Measurements from ENCODE around the gene APCDD1.
"Not testable (repeated sequence)": the region's sequence is repeated elsewhere in the genome, so short reads cannot be mapped to it uniquely, and the experiment has no call there.

Gene APCDD1

DNA sequence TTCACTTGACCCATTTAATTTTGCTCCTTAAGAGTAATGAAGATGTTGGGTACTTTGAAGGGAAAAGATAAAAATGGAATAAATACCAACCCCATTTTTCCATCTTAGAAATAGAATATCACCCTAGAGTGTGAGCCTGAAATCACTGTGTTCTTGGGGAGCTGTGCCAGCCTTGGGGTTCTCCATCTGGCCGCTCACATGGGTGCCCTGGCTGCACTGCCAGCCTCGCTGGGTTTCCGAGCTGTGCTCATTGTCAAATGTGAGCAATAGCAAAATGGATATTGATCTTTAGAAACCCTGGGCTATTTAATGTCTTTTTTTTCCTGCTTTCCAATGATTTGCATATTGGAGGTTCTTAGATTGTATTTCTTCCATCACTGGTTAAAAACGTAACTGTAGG lies 9.3 kb downstream of the APCDD1 start:
- no peak for DNase-seq

DNA sequence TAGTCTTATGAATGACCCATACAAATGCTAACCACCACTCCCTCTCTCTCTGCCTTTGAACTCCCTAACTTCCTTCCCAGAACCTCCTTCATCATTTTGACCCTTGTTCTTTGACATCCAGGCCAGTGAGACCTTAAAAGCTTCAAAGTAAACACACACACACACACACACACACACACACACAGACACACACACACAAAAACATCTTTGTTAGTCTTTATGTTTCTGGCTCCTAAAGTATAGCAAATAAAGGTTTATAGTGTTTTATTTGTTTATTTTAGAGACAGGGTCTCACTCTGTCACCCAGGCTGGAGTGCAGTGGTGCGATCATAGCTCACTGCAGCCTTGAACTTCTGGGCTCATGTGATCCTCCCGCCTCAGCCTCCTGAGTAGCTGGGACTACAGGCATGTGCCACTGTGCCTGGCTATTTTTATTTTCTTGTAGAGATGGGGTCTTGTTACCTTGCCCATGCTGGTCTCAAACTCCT lies 9.8 kb downstream of the APCDD1 start:
- not testable (repeated sequence) for DNase-seq

DNA sequence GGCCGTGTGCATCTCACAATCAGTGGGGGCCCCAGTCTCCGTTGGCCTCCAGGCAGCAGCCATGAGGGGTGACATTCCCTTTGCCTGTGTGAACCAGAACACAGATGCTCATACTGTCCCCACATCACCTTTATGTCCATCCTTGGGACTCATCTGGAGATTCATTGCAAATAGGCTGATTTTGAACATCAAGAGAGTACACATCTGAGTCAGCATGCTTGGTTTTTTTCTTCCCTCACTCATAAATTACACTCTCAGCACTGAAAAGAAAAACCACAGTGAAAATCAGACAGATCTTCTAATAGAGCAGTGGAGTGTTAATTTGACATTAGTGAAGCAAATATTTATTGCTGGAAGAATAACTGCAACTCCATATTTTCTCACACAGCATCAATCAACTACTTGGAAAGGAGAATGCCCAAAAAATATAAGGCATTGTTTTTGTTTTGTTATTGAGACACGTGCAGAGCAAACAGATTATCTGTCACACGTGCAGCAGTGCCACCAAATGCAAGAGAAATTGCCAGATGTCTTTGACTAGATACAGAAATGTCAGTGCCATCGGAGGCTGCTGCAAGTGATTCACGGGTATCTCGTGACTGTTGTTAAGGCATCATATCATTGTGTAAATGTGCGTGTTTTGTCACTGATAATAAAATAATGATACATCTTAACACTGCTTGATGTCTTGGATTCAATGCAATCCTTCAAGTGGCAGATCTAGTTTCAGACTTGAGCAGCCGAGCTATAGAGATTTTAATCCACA lies 10.9 kb downstream of the APCDD1 start:
- peak; percentile 57 for DNase-seq

DNA sequence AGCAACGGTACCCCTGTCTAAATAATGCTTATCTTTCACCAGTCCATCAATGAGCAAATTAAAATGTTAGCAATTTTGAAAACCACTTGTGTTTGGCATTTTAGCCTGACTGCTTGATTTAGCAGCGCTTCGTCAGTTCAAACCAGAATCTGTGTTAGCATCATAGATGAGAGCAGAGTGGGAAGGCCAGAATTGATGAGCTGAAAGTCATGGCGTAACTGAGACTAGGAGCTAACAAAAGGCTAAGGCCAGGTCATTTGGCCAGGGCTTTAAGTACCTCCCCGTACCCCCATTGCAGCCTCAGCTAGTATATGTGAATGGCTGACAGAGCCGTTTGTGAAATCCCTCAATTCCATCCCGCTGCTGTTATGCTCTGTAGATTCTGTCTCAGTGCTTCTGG lies 16.0 kb downstream of the APCDD1 start:
- no peak for DNase-seq

DNA sequence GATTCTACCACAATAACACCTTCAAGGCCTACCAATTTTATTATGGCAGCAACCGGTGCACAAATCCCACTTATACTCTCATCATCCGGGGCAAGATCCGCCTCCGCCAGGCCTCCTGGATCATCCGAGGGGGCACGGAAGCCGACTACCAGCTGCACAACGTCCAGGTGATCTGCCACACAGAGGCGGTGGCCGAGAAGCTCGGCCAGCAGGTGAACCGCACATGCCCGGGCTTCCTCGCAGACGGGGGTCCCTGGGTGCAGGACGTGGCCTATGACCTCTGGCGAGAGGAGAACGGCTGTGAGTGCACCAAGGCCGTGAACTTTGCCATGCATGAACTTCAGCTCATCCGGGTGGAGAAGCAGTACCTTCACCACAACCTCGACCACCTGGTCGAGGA lies 17.1 kb downstream of the APCDD1 start:
- DNase-seq = no peak

DNA sequence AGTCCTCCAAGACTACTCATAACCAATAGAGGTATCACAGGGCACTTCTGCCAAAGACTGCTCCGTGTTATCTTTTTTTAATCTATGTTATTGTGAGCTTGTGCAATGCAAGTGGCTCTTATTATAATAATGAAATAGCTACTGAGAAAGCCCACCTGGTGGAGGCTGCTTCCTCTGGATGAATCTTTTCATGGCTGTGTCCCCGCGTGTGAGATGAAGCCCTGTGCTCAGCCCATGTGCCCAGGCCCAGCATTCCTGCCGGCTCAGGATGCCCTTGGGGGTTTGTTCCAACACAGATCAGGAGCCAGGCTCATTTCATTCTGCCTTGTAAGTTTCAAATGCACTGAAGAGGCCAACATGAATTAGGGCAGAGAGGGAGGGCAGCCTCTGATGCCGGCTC lies 18.7 kb downstream of the APCDD1 start:
- DNase-seq = no peak

DNA sequence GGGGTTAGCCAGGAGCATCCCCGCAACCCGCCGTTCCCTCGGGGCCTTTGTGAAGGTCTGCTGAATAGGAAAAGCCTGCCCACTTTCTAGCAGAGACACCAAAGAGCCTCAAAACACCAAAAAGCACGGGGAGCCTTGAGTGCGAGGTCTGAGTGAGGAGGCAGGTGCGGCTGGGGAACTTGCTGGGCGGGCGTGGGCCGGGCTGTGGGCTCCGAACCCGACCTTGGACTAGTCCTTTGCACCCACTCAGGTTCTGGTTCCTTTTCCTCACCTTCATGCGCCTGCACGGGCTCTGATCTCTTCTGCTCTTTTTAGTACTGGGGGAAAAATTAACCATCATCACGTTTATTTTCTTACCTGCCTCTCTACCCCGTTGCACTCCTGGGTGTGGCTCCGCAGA lies 19.9 kb downstream of the APCDD1 start:
- DNase-seq = no peak

DNA sequence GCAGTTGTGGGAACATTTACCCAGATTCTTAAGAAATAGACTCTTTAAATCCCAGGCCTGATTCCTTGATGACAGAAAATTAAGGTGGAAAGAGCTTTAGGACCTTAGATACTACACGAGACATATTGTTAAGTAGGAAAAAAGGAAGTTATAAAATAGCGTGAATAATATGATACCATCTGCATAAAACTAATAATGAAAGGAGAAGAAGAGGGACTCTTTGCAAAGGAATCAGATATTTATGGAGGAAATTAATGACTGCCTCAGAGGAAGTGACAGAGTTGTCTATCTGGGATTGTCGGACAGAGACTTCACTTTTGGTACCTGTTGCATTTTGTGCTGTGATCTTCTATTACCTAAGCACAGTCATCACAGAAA lies 20.8 kb downstream of the APCDD1 start:
- no peak for DNase-seq

DNA sequence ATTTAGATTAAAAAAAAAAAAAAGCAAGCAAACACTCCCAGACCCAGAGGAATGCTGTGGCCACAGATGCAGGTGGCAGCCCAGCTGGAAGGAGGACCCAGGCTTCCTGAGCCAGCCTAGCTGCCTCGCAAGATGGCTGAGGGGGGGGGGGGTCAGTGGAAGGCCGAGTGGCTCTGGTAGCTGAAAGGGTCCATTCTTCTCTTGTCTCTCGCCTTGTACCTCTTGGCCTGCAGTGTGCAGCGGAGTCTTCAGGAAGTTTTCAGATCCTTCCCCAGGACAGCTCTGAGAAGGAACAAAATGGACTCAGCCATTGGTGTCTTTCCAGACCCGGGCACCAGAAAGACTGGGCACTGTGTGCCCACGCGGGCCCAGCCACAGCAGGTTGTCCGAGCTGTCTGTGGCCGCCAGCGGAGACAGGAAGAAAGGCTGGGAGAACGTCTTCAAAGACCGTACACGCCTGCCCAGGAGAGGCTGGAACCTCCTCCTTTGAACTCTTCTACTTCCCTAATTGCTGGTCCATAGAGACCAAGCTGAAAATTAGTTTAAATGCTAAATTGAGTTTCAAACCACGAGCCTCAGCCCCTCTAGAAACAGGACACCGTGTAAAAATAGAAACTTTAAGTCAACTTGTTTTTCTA lies 21.3 kb downstream of the APCDD1 start:
- DNase-seq = no peak

DNA sequence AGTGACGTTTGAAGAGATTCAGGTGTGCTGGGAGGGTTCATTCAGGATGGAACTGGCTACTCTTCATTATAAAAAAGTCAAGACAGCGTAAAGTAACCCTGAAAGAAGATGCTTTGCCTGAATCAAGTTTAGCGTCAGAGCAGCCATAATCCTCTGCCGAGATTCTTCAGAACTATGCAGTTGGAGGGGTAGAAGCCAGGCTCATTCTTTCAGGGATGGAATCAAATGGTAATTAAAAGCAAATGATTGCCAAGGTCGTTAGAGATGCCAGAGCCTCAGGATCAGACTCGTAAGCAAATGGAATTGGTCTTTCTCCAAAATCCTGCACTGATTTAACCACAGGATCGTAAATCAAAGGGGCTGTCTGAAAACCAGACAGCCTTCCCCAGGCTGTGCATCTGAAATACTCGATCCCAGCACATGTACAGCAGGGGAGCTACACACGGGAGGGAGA lies 21.9 kb downstream of the APCDD1 start:
- no peak for DNase-seq

DNA sequence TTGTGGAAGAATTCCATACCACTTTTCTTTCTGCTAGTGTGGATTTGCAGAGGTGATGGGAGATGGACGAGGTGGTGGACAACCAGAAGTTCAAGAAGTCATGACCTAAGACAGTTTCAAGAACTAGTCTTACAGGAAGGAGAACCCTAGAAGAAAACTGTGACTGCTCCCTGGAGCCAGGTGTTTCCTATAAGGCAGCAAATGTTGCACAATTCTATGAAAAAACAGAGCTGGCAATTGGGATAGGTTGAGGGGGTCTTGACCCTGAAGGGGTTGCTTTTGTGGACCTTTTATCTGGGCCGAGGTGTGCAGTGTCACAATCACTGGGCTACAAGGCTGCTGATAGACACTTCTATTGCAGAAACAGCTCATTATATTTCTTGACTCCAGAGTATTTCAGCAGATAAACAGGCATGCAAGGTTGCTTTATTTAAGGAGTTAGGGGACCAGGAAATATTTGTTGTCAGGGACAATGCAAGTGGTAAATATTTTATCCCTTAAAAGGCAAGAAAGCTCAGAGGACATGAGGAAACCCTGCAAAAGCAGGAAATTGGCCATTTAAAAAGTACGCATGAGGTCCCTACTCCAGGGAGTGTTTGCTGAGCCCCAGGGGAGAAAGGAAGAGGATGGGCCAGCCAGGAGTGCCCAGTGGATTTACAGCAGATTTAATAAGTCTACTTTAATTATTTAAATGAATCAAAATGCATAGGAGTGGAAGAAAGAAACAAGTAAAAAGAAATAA lies 22.9 kb downstream of the APCDD1 start:
- DNase-seq = no peak

DNA sequence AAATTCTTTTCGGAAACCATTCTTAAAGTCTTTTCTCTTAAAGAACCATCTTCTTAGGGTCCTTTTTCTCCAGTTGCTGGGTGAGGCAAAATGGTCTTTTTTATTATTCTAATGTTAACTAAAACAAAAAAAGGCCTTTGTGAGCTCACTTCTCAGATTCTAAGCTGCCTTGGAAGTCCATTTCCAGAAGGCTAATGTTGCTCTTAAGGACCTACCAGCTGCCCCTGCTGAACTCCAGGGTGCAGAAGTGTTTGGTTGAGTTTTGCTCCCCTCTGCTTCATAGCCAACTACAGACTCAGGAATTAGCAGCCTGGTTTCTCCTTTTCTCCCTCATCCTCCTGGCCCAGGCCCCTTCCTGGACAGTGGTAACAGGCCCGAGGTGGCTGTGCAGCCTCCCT lies 23.4 kb downstream of the APCDD1 start:
- no peak for DNase-seq

DNA sequence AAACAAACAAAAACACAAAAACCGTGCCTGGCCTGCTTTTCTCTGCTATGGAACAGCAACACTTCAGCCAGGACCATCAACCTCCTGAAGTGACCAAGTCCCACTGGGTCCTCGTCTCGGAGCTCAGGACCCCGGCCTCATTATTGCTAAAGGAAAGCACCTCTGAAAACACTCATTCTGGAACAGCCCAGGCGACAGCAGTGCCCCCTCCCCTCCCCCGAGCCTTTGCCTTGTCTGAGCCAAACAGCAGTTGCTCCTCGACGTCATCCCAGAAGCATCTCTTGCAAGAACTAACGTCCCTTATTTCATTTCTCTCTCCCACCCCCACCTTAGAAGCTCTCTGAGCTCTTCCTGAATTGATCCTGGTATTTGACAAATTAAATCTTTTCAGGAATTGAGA lies 27.4 kb downstream of the APCDD1 start:
- no peak for DNase-seq

DNA sequence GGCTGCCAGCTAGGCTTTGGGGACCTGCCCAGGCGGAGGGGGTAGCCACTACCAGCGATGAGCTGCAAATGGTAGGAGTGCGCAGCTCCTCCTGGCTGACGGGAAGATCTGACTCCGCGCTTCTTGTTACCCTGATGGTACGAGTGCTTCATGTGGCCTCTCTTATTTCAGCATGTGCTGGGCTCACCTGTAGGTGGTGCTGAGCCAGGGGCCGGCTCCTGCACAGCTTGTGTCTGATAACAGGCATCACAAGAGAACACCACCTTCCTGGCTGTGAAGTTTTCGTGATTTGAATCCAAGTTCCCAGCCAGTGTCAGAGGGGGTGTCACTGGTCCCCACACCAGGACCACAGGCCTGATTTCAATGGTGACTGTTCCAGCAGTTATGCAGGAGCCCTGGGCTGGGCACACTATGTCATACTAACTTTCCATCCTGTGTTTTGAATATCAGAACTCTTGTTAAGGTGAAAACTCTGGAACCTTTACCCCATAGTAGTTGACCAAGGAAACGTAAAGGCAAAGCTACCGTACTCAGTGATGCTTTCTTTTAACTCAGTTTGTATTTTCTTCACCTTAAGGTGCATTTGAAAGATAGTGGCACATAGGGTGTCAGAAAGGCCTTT lies 28.0 kb downstream of the APCDD1 start:
- no peak for DNase-seq

DNA sequence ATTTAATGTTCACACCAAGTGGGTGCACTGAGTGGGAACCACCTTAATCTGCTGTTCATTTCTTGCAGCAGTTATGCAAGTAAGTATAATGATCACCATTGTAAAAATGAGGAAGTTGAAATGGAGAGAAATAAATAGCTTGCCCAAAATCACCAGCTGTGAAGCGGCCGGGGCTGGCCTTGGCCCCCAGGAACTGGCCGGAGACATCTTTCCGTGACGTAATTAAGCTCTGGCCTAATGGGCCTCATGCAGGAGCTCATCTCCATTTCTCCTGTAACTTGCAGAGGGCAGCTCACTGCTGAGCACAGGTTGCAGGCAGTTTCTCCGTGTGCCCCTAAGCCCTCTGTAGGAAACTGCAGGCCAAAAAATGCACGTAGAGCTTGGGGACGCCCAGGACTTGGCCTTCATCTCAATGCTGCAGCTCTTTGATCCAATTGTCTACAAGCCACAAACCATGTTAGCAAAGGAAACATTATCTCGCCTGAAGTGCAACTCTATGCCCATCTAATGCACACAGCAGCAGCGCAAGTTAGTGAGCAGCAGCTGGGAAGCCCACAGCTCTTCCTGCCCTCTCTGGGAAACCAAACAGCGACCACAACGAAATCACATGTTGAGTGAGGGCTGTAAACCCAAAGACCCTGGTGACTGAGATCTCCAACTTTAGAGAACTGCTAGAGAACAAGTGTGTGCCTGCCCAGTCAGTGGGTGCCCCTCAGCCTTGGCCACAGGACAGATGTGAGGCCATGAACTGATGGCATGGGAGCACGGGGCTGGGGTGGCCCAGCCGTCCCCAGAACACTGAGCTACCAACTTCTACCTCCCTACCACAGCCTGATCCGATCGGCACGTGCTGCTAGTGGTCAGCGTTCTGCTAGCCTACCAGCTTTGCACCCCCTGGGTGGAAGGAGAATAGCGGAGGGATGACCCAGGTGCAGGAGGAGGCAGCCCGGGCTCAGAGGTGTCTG lies 28.8 kb downstream of the APCDD1 start:
- DNase-seq = peak; percentile 27

DNA sequence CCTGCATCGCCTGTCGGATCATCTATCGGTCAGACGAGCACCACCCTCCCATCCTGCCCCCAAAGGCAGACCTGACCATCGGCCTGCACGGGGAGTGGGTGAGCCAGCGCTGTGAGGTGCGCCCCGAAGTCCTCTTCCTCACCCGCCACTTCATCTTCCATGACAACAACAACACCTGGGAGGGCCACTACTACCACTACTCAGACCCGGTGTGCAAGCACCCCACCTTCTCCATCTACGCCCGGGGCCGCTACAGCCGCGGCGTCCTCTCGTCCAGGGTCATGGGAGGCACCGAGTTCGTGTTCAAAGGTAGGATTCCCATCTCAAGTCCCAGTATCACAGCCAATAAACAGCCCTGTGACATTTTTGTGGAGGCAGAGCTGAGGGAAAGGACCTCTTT lies 31.0 kb downstream of the APCDD1 start:
- DNase-seq = no peak

DNA sequence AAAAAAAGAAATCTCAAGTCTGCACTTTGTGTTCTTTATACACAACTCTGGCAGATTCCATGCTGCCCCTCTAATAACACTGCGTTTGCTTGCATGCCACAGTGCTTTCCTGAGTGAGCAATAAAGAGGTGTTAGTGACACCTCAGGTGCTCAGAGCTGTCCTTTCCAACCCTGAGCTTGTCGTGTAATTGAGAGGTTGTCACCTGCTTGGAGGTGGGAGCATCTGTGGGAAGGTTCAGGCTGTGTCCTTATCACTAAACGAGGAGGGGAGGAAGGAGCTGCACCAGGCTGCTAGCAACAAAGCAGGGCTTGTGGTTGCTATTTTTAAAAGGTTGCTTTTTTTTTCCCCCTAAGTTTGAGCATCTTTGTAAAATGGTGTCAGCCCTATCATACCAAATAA lies 31.9 kb downstream of the APCDD1 start:
- DNase-seq = no peak

DNA sequence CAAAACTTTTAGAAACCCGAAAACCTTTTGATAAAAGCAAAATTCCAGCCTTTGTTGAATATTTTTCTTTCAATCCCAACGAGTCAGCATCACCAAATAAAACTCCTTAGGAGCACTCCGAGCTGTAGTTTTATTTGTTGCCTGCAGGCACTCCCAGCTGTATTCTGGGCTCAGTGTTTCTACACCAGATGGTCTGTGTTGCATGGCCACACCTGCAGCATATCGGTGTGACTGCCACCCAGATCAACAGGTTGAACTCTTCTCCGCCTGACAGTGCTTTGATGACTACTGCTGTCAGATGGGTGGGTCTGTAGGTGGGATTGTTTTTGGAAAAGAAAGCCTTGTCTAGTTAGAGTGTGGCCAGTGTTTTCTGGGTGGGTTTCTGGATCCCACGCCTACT lies 32.7 kb downstream of the APCDD1 start:
- no peak for DNase-seq

DNA sequence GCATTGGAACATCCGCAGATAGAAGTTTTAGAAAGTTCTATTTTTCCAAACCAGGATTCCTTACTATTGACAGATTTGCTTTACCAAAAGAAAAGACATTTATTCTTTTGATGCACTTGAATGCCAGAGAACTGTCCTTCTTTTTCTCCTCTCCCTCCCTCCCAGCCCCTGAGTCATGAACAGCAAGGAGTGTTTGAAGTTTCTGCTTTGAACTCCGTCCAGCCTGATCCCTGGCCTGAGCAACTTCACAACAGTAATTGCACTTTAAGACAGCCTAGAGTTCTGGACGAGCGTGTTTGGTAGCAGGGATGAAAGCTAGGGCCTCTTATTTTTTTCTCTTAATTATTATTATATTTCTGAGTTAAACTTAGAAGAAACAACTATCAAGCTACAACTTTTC lies 33.6 kb downstream of the APCDD1 start:
- DNase-seq = no peak

DNA sequence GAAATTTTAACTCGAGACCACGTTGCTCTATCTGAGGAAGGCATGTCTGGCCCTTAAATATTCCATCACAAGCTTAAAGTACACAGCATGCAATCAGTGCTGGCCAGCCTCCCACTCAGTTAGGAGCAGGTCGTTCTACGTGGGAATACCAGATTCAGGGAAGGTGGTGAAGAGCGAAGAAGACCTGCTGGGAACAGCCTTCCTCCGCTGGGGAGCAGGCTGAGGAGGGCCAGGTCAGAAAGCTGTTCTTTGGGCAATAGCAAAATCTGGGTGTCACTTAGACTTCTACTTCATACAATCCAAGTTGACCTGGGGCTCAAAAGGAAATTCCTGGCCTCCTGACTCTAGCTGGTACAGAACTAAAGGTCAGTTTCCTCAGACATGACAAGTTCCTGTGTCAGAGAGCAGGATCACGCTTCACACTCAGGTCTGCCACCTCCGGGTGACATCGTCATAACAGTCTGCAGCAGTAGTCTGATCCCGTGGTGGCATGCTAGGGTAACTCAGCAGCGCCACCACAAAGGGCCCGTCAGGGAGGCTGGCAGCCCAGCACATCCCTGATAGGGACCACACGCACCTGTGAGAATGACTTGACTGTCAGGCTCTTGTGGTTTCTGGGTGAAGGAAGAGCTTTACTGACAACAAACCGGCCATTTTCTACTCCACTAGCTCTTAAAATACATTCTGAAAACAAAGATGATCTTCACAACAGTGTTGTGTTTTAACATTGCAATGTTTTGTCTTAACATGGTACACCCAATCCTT lies 36.1 kb downstream of the APCDD1 start:
- peak; percentile 53 for DNase-seq

DNA sequence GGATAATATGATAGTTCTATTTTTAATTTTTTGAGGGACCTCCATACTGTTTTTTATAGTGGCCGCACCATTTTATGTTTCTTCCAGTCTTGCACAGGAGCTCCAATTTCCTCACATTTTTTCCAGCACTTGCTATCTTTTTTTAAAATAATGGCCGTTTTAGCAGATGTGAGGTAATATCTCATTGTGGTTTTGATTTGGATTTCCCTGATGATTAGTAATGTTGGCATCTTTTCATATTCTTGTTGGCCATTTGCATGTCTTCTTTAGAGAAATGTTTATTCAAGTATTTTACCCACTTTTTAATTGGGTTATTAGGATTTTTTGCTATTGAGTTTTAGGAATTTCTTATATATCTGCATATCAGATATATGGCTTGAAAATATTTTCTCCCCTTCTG lies 41.5 kb downstream of the APCDD1 start:
- no peak for DNase-seq

All from hematopoietic multipotent progenitor cell treated with erythropoietin and hydrocortisone succinate and interleukin-3 and kit ligand, for 6 days (in vitro differentiated cells).